PFSK-1 (cell line): ENCODE measurements around the gene NDUFA11.

ENCODE experiments used
- FOXP2 ChIP-seq: optimal IDR thresholded peaks from 2 replicates; pipeline ENCODE3; 2011; ENCODE audit warnings: borderline replicate concordance, control low read depth, inconsistent platforms; ENCODE audit not compliant: insufficient read depth; ENCODE audit errors: extremely low read length, extremely low read depth
- POLR2AphosphoS5 ChIP-seq: IDR thresholded peaks from 2 replicates; pipeline ENCODE4 v1.6.1; 2012; ENCODE audit warnings: low read depth, mild to moderate bottlenecking, control low read depth, low read length, moderate library complexity
- REST ChIP-seq, 2 experiments: IDR thresholded peaks; 2 replicates each; pipeline versions ENCODE4 v1.6.1 to v1.8.0; 2011 to 2012; ENCODE audit warnings: low read depth in 2 of 2, low read length in 2 of 2, control low read depth in 1 of 2, inconsistent platforms in 1 of 2, mild to moderate bottlenecking in 1 of 2, moderate library complexity in 1 of 2; ENCODE audit not compliant: insufficient read depth in 1 of 2
- SIN3A ChIP-seq: IDR thresholded peaks from 2 replicates; pipeline ENCODE4 v1.6.1; 2012; ENCODE audit warnings: mild to moderate bottlenecking, low read length, moderate library complexity, borderline replicate concordance; ENCODE audit not compliant: insufficient read depth
- TAF1 ChIP-seq: IDR thresholded peaks from 2 replicates; pipeline ENCODE4 v1.6.1; 2012; ENCODE audit warnings: low read length, control low read depth, borderline replicate concordance; ENCODE audit not compliant: insufficient read depth

NDUFA11 gene

GRCh38 chr19:5929179-5929578 is 25.6 kb upstream of the NDUFA11 start:
- TF ChIP-seq POLR2AphosphoS5 (no peak), SIN3A (no peak), TAF1 (no peak), FOXP2 (no peak), REST (IDR thresholded peaks at IDR 0.05; ENCODE audit: insufficient read depth in 1 of 2, low read depth in 2 of 2, low read length in 2 of 2) (no peak)

GRCh38 chr19:5927441-5927821 is 23.8 kb upstream of the NDUFA11 start:
- TF ChIP-seq FOXP2 (no peak), SIN3A (no peak), REST (IDR thresholded peaks at IDR 0.05; ENCODE audit: insufficient read depth in 1 of 2, low read depth in 2 of 2, low read length in 2 of 2) (no peak), TAF1 (no peak), POLR2AphosphoS5 (no peak)

- no peak for TF ChIP-seq SIN3A
- TF ChIP-seq TAF1 = no peak
- no peak for TF ChIP-seq POLR2AphosphoS5
- TF ChIP-seq REST (IDR thresholded peaks at IDR 0.05; ENCODE audit: insufficient read depth in 1 of 2, low read depth in 2 of 2, low read length in 2 of 2) = no peak
- no peak for TF ChIP-seq FOXP2
Observed at GRCh38 chr19:5926641-5927440, 23.3 kb upstream of the NDUFA11 start.

- TF ChIP-seq TAF1 (no peak), POLR2AphosphoS5 (no peak), REST (IDR thresholded peaks at IDR 0.05; ENCODE audit: insufficient read depth in 1 of 2, low read depth in 2 of 2, low read length in 2 of 2) (no peak), FOXP2 (no peak), SIN3A (no peak)
Observed at GRCh38 chr19:5925830-5926427, 22.3 kb upstream of the NDUFA11 start.
